Calu3 (cell line): ENCODE results near the gene SMIM41. TPM values are rescaled to one million over a fixed set of nuclear protein-coding genes. Genes with fewer than 3 reads are reported as not detected.

Experiments used
- BruUV-seq: library from RNA; stranded (reverse); fragments of 400-500 nt; replicated peaks from 2 replicates; lab custom pipeline; 2021; lab: Mats Ljungman, UMichigan
- CTCF ChIA-PET: fragments of 300-600 bp; sonication (Branson Sonifier 250); formaldehyde crosslinking; loops from one replicate; lab custom pipeline; 2022; ENCODE audit warnings: antibody characterized with exemption; lab: Charles Lee
- DNase-seq: peaks from one replicate; pipeline ENCODE4 v3.0.0; 2022
- H3K27ac Mint-ChIP-seq: one replicate; pipeline ENCODE4 v1.8.0; 2022; ENCODE audit warnings: mixed read lengths; ENCODE audit not compliant: unreplicated experiment
- H3K27me3 Mint-ChIP-seq: one replicate; pipeline ENCODE4 v1.8.0; 2022; ENCODE audit warnings: mixed read lengths; ENCODE audit not compliant: unreplicated experiment
- H3K36me3 Mint-ChIP-seq: one replicate; pipeline ENCODE4 v1.8.0; 2022; ENCODE audit warnings: mild to moderate bottlenecking, moderate library complexity, mixed read lengths; ENCODE audit not compliant: insufficient read depth, unreplicated experiment
- H3K4me1 Mint-ChIP-seq: one replicate; pipeline ENCODE4 v1.8.0; 2022; ENCODE audit warnings: mild to moderate bottlenecking, low read depth, mixed read lengths; ENCODE audit not compliant: unreplicated experiment
- H3K4me3 Mint-ChIP-seq: one replicate; pipeline ENCODE4 v1.8.0; 2022; ENCODE audit warnings: mild to moderate bottlenecking, low read depth, moderate library complexity, mixed read lengths; ENCODE audit not compliant: unreplicated experiment
- H3K9me3 Mint-ChIP-seq: one replicate; pipeline ENCODE4 v1.8.0; 2022; ENCODE audit warnings: low read depth, mixed read lengths; ENCODE audit not compliant: unreplicated experiment
- CTCF ChIP-seq: fragments of 200-600 bp; IDR thresholded peaks from one replicate; pipeline ENCODE4 v1.8.0; 2022; ENCODE audit warnings: antibody characterized with exemption; ENCODE audit not compliant: unreplicated experiment
- intact Hi-C: fragments of 100-400 bp; cut with micrococcal nuclease; formaldehyde crosslinking; loops from one replicate; pipeline ENCODE4 v1.10.0; 2022; ENCODE audit not compliant: unreplicated experiment
- total RNA-seq: library from RNA; stranded (reverse); gene quantifications from 2 replicates; pipeline ENCODE4 v1.2.3, GENCODE V29; 2022

The SMIM41 gene
- total RNA-seq, 1 experiment from 2014 or later = not detected

GRCh38 chr12:52121824-52122539, 42.5 kb downstream of the SMIM41 start:
- peaks cover 10% of the 10 kb centered on the region for H3K36me3 Mint-ChIP-seq
- intact Hi-C loops = no loop called here
- H3K4me3 Mint-ChIP-seq = no peak overlapping the region
- H3K27me3 Mint-ChIP-seq = peaks cover 27% of the 10 kb centered on the region
- TF ChIP-seq CTCF = no peak
- no TSS peak for BruUV-seq
- DNase-seq = peak; percentile 65
- H3K9me3 Mint-ChIP-seq = no peaks in the 10 kb centered on the region
- H3K4me1 Mint-ChIP-seq = peaks cover 16% of the 10 kb centered on the region
- no peak overlapping the region for H3K27ac Mint-ChIP-seq
- CTCF ChIA-PET = interaction anchor here (0.6 to 1.5 kb wide), 2 partner anchors 97 to 489 kb away, joined by 3 to 10 read pairs; no protein-coding TSS in a partner anchor

GRCh38 chr12:52122540-52122871, 43.0 kb downstream of the SMIM41 start:
- CTCF ChIA-PET = no interaction called here
- peaks cover 16% of the 10 kb centered on the region for H3K4me1 Mint-ChIP-seq
- H3K4me3 Mint-ChIP-seq = no peak overlapping the region

GRCh38 chr12:52122904-52123303, 43.4 kb downstream of the SMIM41 start:
- CTCF ChIA-PET = no interaction called here
- Mint-ChIP-seq H3K27me3 (peaks cover 36% of the 10 kb centered on the region), H3K27ac (no peak overlapping the region), H3K4me3 (no peak overlapping the region), H3K9me3 (no peaks in the 10 kb centered on the region), H3K36me3 (peaks cover 10% of the 10 kb centered on the region), H3K4me1 (peaks cover 16% of the 10 kb centered on the region)
- intact Hi-C loops = no loop called here
- BruUV-seq = no TSS peak
- no peak for DNase-seq
- TF ChIP-seq CTCF = no peak

More at GRCh38 chr12:52122540-52122871, 43.0 kb downstream of the SMIM41 start:
- no peak for TF ChIP-seq CTCF
- DNase-seq = no peak
- Mint-ChIP-seq H3K9me3 (no peaks in the 10 kb centered on the region), H3K36me3 (peaks cover 10% of the 10 kb centered on the region), H3K27ac (no peak overlapping the region), H3K27me3 (peaks cover 32% of the 10 kb centered on the region)
- no TSS peak for BruUV-seq
- intact Hi-C loops = no loop called here

- Mint-ChIP-seq H3K36me3 (peaks cover 10% of the 10 kb centered on the region), H3K9me3 (no peaks in the 10 kb centered on the region), H3K27me3 (peaks cover 38% of the 10 kb centered on the region), H3K27ac (no peak overlapping the region), H3K4me1 (peaks cover 16% of the 10 kb centered on the region), H3K4me3 (no peak overlapping the region)
- BruUV-seq = no TSS peak
- no peak for TF ChIP-seq CTCF
- CTCF ChIA-PET = interaction anchor here (0.6 to 1.5 kb wide), 4 partner anchors 31 to 393 kb away, joined by 3 to 4 read pairs (median 4); no protein-coding TSS in a partner anchor
- DNase-seq = no peak
- intact Hi-C loops = no loop called here
Observed at GRCh38 chr12:52123487-52124186, 44.1 kb downstream of the SMIM41 start.
